NCI-H1105 (cell line): Measurements from ENCODE around the gene TMEM51.
A peak's percentile ranks its signal among the peaks of the same experiment; 100 is the strongest.

Experiments used
- DNase-seq: peaks from one replicate; lab custom pipeline; 2025; lab: John Stamatoyannopoulos, UW

TMEM51 gene

GRCh38 chr1:15153184-15153841, at the start of gene TMEM51:
Gene TMEM51 (plus strand): TSS chr1:15153747. CDS start chr1:15215088, 61,341 bp downstream.
- DNase-seq: peak; percentile 82

GRCh38 chr1:15103906-15104305, 49.6 kb upstream of the TMEM51 start:
- DNase-seq: no peak

- no peak for DNase-seq
These were observed 48.8 kb upstream of the TMEM51 start for GRCh38 chr1:15104768-15105167.

GRCh38 chr1:15106608-15107007, 46.9 kb upstream of the TMEM51 start:
- no peak for DNase-seq

GRCh38 chr1:15107058-15107687, 46.4 kb upstream of the TMEM51 start:
- no peak for DNase-seq

GRCh38 chr1:15107911-15108310, 45.6 kb upstream of the TMEM51 start:
- DNase-seq: no peak

- DNase-seq: no peak
These were observed 43.2 kb upstream of the TMEM51 start for GRCh38 chr1:15110128-15110866.

GRCh38 chr1:15110867-15111230, 42.7 kb upstream of the TMEM51 start:
- no peak for DNase-seq

GRCh38 chr1:15113146-15113545, 40.4 kb upstream of the TMEM51 start:
- no peak for DNase-seq

GRCh38 chr1:15114884-15115283, 38.7 kb upstream of the TMEM51 start:
- no peak for DNase-seq

GRCh38 chr1:15115542-15116330, 37.8 kb upstream of the TMEM51 start:
- no peak for DNase-seq

GRCh38 chr1:15116966-15117365, 36.6 kb upstream of the TMEM51 start:
- DNase-seq: no peak

GRCh38 chr1:15117671-15118325, 35.7 kb upstream of the TMEM51 start:
- no peak for DNase-seq

- DNase-seq: no peak
These were observed 35.0 kb upstream of the TMEM51 start for GRCh38 chr1:15118579-15118978.

- no peak for DNase-seq
These were observed 33.1 kb upstream of the TMEM51 start for GRCh38 chr1:15120251-15120945.

- no peak for DNase-seq
These were observed 31.2 kb upstream of the TMEM51 start for GRCh38 chr1:15122331-15122730.

GRCh38 chr1:15123270-15123669, 30.3 kb upstream of the TMEM51 start:
- DNase-seq: no peak

GRCh38 chr1:15123925-15124324, 29.6 kb upstream of the TMEM51 start:
- DNase-seq: no peak

- no peak for DNase-seq
These were observed 29.0 kb upstream of the TMEM51 start for GRCh38 chr1:15124362-15125100.

GRCh38 chr1:15125101-15125745, 28.3 kb upstream of the TMEM51 start:
- DNase-seq: no peak
